ENCODE results near the gene ALKBH6.
"Not testable (repeated sequence)": the region's sequence is repeated elsewhere in the genome, so short reads cannot be mapped to it uniquely, and the experiment has no call there.

The ALKBH6 gene

GRCh38 chr19:36014012-36014924 lies at the start of gene ALKBH6:
Gene ALKBH6 (minus strand): TSS chr19:36014213. CDS start chr19:36013397, 816 bp downstream.
- DNase-seq = peak; percentile 99

GRCh38 chr19:36061367-36061766 lies 47.4 kb upstream of the ALKBH6 start:
- DNase-seq = no peak

GRCh38 chr19:36060430-36060829 lies 46.4 kb upstream of the ALKBH6 start:
- peak in 1 of 2 donors; percentile 20 for DNase-seq

GRCh38 chr19:36059180-36059910 lies 45.3 kb upstream of the ALKBH6 start:
- no peak for DNase-seq

GRCh38 chr19:36058481-36059179 lies 44.6 kb upstream of the ALKBH6 start:
- DNase-seq = no peak

GRCh38 chr19:36054733-36055686 lies 41.0 kb upstream of the ALKBH6 start, which contains the start of gene WDR62:
Gene WDR62 (plus strand): TSS chr19:36054897. CDS start chr19:36054972, 75 bp downstream.
- peak in 1 of 2 donors; percentile 45 for DNase-seq

- DNase-seq = peak; percentile 100
Observed at GRCh38 chr19:36054119-36054732, 40.2 kb upstream of the ALKBH6 start, which contains the start of gene THAP8. Gene THAP8 (minus strand): TSS chr19:36054285. CDS start chr19:36054217, 68 bp downstream.

- DNase-seq = no peak
Observed at GRCh38 chr19:36051637-36052036, 37.6 kb upstream of the ALKBH6 start.

- no peak for DNase-seq
Observed at GRCh38 chr19:36051236-36051635, 37.2 kb upstream of the ALKBH6 start.

GRCh38 chr19:36049080-36049698 lies 35.2 kb upstream of the ALKBH6 start:
- DNase-seq = no peak

- DNase-seq = no peak
Observed at GRCh38 chr19:36047835-36048234, 33.8 kb upstream of the ALKBH6 start.

GRCh38 chr19:36046443-36047050 lies 32.5 kb upstream of the ALKBH6 start:
- no peak for DNase-seq

GRCh38 chr19:36043952-36044351 lies 29.9 kb upstream of the ALKBH6 start:
- no peak for DNase-seq

GRCh38 chr19:36041831-36042230 lies 27.8 kb upstream of the ALKBH6 start:
- no peak for DNase-seq

GRCh38 chr19:36041092-36041491 lies 27.1 kb upstream of the ALKBH6 start:
- not testable (repeated sequence) for DNase-seq

- no peak for DNase-seq
Observed at GRCh38 chr19:36040495-36040894, 26.5 kb upstream of the ALKBH6 start.

- peak; percentile 25 to 42 for DNase-seq
Observed at GRCh38 chr19:36032251-36033104, 18.5 kb upstream of the ALKBH6 start, which contains the start of gene CLIP3. Gene CLIP3 (minus strand): TSS chr19:36032873. CDS start chr19:36032357, 516 bp downstream.

- no peak for DNase-seq
Observed at GRCh38 chr19:36031308-36031707, 17.3 kb upstream of the ALKBH6 start.

Data from CD4-positive, alpha-beta T cell treated with Interleukin-4 for 1 hour (primary cell).